Choroid plexus epithelial cell (primary cell): ENCODE measurements around the gene RIT1.

ENCODE experiments used
- DNase-seq: peaks from one replicate; pipeline ENCODE4 v3.0.0-alpha.2; 2010; ENCODE audit warnings: low read depth
- H3K4me3 ChIP-seq: 2 replicates; pipeline ENCODE4 v1.5.1; 2011; ENCODE audit warnings: low read depth, mild to moderate bottlenecking, control low read depth, low read length, moderate library complexity
- TF ChIP-seq, protein P1 (sequence below): conservative IDR thresholded peaks from 2 replicates; pipeline ENCODE4 v1.5.1; 2011; ENCODE audit warnings: low read depth, mild to moderate bottlenecking, control low read depth, inconsistent platforms, low read length, moderate library complexity

RIT1 gene

GRCh38 chr1:155880950-155881349, 30.2 kb downstream of the RIT1 start:
- TF ChIP-seq, protein P1, sequence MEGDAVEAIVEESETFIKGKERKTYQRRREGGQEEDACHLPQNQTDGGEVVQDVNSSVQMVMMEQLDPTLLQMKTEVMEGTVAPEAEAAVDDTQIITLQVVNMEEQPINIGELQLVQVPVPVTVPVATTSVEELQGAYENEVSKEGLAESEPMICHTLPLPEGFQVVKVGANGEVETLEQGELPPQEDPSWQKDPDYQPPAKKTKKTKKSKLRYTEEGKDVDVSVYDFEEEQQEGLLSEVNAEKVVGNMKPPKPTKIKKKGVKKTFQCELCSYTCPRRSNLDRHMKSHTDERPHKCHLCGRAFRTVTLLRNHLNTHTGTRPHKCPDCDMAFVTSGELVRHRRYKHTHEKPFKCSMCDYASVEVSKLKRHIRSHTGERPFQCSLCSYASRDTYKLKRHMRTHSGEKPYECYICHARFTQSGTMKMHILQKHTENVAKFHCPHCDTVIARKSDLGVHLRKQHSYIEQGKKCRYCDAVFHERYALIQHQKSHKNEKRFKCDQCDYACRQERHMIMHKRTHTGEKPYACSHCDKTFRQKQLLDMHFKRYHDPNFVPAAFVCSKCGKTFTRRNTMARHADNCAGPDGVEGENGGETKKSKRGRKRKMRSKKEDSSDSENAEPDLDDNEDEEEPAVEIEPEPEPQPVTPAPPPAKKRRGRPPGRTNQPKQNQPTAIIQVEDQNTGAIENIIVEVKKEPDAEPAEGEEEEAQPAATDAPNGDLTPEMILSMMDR: no peak
- no peak overlapping the region for H3K4me3 ChIP-seq

DNA sequence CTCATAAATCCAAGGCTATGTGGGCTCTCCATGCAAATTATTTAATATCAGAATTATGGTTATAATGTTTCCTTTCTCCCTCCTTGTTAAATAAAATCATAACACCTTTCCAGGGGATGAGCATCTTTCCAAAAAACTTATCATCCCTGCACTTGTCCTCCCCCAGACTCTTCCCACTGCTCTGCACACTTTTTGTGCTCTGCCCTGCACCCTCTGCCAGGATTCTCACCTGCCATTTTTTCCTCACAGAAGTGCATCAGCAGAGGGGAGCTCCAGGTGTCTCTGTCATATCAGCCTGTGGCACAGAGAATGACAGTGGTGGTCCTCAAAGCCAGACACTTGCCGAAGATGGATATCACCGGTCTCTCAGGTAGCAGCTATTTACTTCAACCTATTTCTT, 30.9 kb downstream of the RIT1 start:
- H3K4me3 ChIP-seq: no peak overlapping the region
- TF ChIP-seq, protein P1: no peak
- no peak for DNase-seq

More at GRCh38 chr1:155880950-155881349, 30.2 kb downstream of the RIT1 start:
- DNase-seq: no peak

DNA sequence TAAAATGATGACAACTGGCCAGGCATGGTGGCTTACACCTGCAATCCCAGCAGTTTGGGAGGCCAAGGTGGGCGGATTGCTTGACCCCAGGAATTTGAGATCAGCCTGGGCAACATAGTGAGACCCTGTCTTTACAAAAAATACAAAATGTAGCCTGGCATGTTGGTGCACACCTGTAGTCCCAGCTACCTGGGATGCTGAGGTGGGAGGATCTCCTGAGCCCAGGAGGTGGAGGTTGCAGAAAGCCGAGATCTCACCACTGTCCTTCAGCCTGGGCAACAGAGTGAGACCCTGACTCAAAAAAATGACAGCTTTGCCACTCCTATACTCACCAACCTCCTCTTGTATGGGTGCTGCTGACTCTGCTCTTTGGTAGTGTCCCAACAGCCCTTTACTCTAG, 33.2 kb downstream of the RIT1 start:
- no peak overlapping the region for H3K4me3 ChIP-seq
- no peak for DNase-seq
- TF ChIP-seq, protein P1: no peak

- no peak overlapping the region for H3K4me3 ChIP-seq
- peak; percentile 18 for DNase-seq
- TF ChIP-seq, protein P1: no peak
These were observed 37.3 kb downstream of the RIT1 start for GRCh38 chr1:155873860-155874259.

DNA sequence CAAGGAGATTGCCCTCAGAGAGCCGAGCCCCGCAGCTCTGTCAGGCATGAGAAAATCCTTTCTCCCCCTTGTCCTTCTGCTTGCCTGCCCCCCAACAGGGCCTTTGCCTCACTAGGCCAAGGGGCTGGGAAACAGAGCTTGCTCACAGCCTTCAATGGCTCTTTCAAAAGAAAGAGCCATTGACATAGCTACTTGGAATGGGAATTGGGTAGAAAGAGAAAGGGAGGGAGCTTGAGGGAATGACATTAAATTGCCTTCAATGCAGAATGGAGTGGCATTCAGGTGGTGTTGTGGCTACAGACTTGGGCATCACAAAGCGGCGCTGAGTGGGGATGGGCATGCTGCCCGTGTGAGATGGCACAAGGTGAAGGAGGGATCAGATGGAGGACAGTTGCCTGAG, 38.6 kb downstream of the RIT1 start:
- TF ChIP-seq, protein P1: no peak

DNA sequence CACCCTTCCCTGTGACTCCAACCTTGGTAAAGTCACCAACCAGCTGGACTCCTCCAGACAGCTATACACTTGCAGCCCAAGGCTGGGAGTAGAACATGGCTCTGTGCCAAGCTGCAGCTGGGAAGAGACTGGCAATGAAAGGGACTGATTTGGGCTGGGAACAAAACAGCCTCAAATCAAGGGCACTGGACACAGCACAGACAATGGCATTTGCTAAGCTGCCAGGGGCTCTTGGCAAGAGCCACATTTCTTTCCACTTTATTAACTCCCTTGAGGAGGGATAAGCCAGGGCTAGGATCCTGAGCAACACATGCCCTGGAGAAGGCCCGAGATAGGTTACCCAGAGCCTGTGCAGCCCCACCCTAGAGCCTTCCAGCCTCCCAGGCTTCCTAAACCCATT, 39.8 kb downstream of the RIT1 start:
- H3K4me3 ChIP-seq: no peak overlapping the region
- TF ChIP-seq, protein P1: no peak
- peak; percentile 13 for DNase-seq

More for the DNA sequence above, 38.6 kb downstream of the RIT1 start:
- no peak for DNase-seq
- H3K4me3 ChIP-seq: no peak overlapping the region

DNA sequence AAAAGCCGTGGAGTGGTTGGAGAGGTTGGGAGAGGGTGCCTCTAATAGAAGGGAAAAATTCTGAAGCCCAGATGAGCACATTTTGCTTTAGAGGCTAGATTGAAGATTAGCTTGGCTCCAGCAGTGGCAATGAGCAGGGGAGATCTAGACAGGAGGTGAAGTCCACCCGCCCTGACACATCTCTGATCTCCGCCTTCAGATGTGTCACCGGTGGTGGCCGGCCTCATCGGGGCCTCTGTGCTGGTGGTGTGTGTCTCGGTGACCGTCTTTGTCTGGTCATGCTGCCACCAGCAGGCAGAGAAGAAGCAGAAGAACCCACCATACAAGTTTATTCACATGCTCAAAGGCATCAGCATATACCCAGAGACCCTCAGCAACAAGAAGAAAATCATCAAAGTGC, 43.4 kb downstream of the RIT1 start:
- no peak for DNase-seq
- TF ChIP-seq, protein P1: no peak
- no peak overlapping the region for H3K4me3 ChIP-seq
